Measurements from ENCODE around the gene PRR14.

DNA sequence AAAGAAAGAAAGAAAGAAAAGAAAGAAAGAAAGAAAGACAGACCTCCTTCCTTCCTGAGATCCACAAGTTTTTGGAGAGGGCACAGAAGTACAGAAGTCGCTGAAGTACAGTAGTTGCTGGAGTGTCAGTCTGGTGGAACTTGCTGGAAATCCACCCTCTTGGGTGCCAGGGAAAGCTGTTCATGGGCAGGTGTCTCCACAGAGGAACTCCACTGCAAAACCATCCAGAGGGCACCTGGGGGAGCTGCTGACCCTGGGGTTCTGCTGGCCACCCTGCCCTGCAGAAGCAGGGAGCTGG is 3.5 kb upstream of the PRR14 start:
- TF ChIP-seq CTCF (conservative IDR thresholded peaks at IDR 0.05; ENCODE audit: low read depth, low read length) (no peak), POLR2A (IDR thresholded peaks at IDR 0.05; ENCODE audit: low read depth, low read length) (no peak), CHD1 (IDR thresholded peaks at IDR 0.05; ENCODE audit: low read depth, low read length) (no peak), CEBPB (IDR thresholded peaks at IDR 0.05; ENCODE audit: low read depth, low read length) (no peak), USF2 (IDR thresholded peaks at IDR 0.05; ENCODE audit: low read depth, low read length) (no peak), MXI1 (IDR thresholded peaks at IDR 0.05; ENCODE audit: borderline replicate concordance, low read depth, low read length) (no peak), SMC3 (IDR thresholded peaks at IDR 0.05; ENCODE audit: low read depth, low read length) (no peak), RCOR1 (IDR thresholded peaks at IDR 0.05; ENCODE audit: insufficient replicate concordance, low read length) (no peak), MAZ (IDR thresholded peaks at IDR 0.05; ENCODE audit: borderline replicate concordance, low read depth, low read length) (no peak), RFX5 (IDR thresholded peaks at IDR 0.05; ENCODE audit: low read depth, low read length) (no peak), RAD21 (IDR thresholded peaks at IDR 0.05; ENCODE audit: low read length) (no peak), MAFK (IDR thresholded peaks at IDR 0.05; ENCODE audit: low read depth, low read length) (no peak)
